Spleen (tissue), 7 donors: ENCODE measurements around the gene DDX31.

Source experiments
- CTCF ChIP-seq, 11 experiments: fragments of 200-600 bp in 7 of 11; fragments of 450-650 bp in 4 of 11; sonication (generic) in 4 of 11; IDR thresholded peaks in 8 of 11; conservative IDR thresholded peaks in 3 of 11; 1 replicate in 7 of 11; 2 replicates in 4 of 11; pipeline versions ENCODE4 v1.4.0 to v1.8.0; 2016 to 2021; ENCODE audit warnings: antibody characterized with exemption in 11 of 11, inconsistent platforms in 4 of 11, mild to moderate bottlenecking in 1 of 11
- POLR2A ChIP-seq, 3 donors: fragments of 450-650 bp; IDR thresholded peaks; one replicate each; pipeline ENCODE4 v1.5.1; 2017; ENCODE audit warnings: antibody characterized with exemption in 3 of 3, mild to moderate bottlenecking in 1 of 3
- POLR2AphosphoS5 ChIP-seq, 3 donors: sonication (generic); formaldehyde crosslinking; IDR thresholded peaks; one replicate each; pipeline ENCODE4 v1.5.1; 2017; ENCODE audit warnings: antibody characterized with exemption in 3 of 3
- donor health status: DM: no; HTN: no; CAD: no; lungs with moderate emphysema.
- donor health status: DM: no; HTN: no; CAD: no.
- donor health status: DM: no; HTN: no; CAD: no.

DNA sequence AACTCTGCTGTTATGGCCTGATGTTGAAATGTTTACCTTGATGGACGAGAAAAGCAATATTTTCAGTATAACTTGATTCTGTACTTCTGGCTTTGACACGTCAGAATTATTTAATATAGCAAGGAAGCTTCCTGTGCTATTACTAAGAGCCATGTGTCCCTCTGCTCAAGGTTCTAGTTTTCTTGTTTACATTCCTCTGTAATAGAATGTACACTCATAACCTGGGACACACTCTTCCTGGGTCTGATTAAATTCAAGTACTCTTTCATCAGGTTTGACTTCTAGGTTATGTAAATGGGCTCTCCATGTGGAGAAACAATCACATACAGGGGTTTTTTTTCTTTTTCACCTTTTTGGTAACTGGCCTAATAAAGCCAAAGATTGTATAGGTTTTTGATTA is 33.6 kb upstream of the DDX31 start:
- TF ChIP-seq CTCF (IDR thresholded peaks at IDR 0.05 in 8 of 11, conservative IDR thresholded peaks at IDR 0.05 in 3 of 11) (no peak), POLR2AphosphoS5 (IDR thresholded peaks at IDR 0.05) (no peak), POLR2A (IDR thresholded peaks at IDR 0.05) (no peak)
